GM12865 (cell line): ENCODE measurements around the gene LRRC4C.

Experiments
- DNase-seq: peaks from one replicate; pipeline ENCODE4 v3.0.0; 2010; ENCODE audit warnings: low read depth
- H3K4me3 ChIP-seq: 2 replicates; pipeline ENCODE4 v1.5.1; 2011; ENCODE audit warnings: mild to moderate bottlenecking, low read depth, low read length, control low read depth
- TF ChIP-seq, protein P1 (sequence below): IDR thresholded peaks from 2 replicates; pipeline ENCODE4 v1.5.1; 2011; ENCODE audit warnings: low read length, control low read depth, low read depth, inconsistent platforms; ENCODE audit not compliant: insufficient read depth; ENCODE audit errors: missing control alignments

Gene LRRC4C

DNA sequence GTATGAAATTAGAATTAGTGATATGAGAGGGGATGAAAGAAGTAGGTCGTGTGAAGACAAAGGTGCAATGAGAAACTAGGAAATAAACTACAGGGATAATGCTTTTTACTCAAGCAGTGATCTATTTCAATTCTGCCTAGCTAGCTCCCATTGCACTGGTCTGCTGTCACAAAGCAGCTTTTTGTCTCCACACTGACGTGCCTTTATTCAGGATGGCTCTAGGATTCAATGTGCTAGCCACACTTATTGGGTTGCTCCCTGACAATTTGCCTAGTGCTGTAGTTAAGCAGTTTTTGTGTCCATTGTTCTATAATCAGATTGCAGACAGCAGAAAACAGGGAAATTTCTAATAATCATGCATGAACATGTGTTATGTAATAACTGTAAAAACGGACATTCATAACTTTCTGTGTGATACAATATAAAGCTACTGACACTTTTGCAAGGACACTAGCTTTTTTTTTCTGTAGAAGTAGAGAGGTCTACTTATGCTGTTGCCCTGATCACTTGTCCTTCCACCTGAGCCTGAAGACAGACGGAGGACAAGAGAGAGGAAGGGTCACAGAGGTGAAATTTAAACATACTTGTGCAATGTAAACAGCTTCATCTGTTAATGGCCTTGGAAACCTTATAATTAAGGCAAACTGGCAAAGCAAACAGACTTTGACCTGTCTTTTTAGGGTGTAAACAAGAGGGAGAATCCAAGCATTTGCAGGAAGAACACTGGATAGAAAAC lies 269.6 kb downstream of the LRRC4C start:
- TF ChIP-seq, protein P1, sequence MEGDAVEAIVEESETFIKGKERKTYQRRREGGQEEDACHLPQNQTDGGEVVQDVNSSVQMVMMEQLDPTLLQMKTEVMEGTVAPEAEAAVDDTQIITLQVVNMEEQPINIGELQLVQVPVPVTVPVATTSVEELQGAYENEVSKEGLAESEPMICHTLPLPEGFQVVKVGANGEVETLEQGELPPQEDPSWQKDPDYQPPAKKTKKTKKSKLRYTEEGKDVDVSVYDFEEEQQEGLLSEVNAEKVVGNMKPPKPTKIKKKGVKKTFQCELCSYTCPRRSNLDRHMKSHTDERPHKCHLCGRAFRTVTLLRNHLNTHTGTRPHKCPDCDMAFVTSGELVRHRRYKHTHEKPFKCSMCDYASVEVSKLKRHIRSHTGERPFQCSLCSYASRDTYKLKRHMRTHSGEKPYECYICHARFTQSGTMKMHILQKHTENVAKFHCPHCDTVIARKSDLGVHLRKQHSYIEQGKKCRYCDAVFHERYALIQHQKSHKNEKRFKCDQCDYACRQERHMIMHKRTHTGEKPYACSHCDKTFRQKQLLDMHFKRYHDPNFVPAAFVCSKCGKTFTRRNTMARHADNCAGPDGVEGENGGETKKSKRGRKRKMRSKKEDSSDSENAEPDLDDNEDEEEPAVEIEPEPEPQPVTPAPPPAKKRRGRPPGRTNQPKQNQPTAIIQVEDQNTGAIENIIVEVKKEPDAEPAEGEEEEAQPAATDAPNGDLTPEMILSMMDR, result no peak
- DNase-seq, result no peak
- H3K4me3 ChIP-seq, result no peak overlapping the region

GRCh38 chr11:41177791-41178190 lies 281.7 kb downstream of the LRRC4C start:
- TF ChIP-seq, protein P1, result no peak
- no peak for DNase-seq
- no peak overlapping the region for H3K4me3 ChIP-seq

GRCh38 chr11:41175304-41175972 lies 284.0 kb downstream of the LRRC4C start:
- TF ChIP-seq, protein P1, result no peak
- DNase-seq, result peak; percentile 16
- no peak overlapping the region for H3K4me3 ChIP-seq

GRCh38 chr11:41146326-41146725 lies 313.1 kb downstream of the LRRC4C start:
- no peak for DNase-seq
- TF ChIP-seq, protein P1, result no peak
- no peak overlapping the region for H3K4me3 ChIP-seq

- H3K4me3 ChIP-seq, result no peak overlapping the region
- TF ChIP-seq, protein P1, result no peak
- DNase-seq, result no peak
Measured at GRCh38 chr11:41145420-41145819, 314.0 kb downstream of the LRRC4C start.

- no peak overlapping the region for H3K4me3 ChIP-seq
- no peak for DNase-seq
- TF ChIP-seq, protein P1, result no peak
Measured at GRCh38 chr11:41134971-41135370, 324.5 kb downstream of the LRRC4C start.
